NT2/D1 (cell line): Measurements from ENCODE around the gene ARPC2.

ENCODE experiments used
- DNase-seq: peaks from one replicate; pipeline ENCODE4 v3.0.0-alpha.2; 2011; ENCODE audit warnings: low read depth, low spot score
- H3K27me3 ChIP-seq: 2 replicates; pipeline ENCODE4 v1.6.0; 2011; ENCODE audit warnings: mild to moderate bottlenecking; ENCODE audit not compliant: insufficient read length, insufficient read depth
- H3K36me3 ChIP-seq: 2 replicates; pipeline ENCODE4 v1.6.1; 2011; ENCODE audit warnings: mild to moderate bottlenecking, low read length, mixed read lengths; ENCODE audit not compliant: insufficient read depth, insufficient read length
- H3K4me1 ChIP-seq: 2 replicates; pipeline ENCODE4 v1.5.1; 2011; ENCODE audit not compliant: insufficient read depth, insufficient read length
- H3K4me3 ChIP-seq: 2 replicates; pipeline ENCODE4 v1.5.1; 2011; ENCODE audit warnings: low read depth; ENCODE audit not compliant: insufficient read length
- H3K9ac ChIP-seq: 2 replicates; pipeline ENCODE4 v1.6.0; 2011; ENCODE audit warnings: low read depth; ENCODE audit not compliant: insufficient read length
- H3K9me3 ChIP-seq: 2 replicates; pipeline ENCODE4 v1.5.1; 2011; ENCODE audit warnings: mild to moderate bottlenecking, low read length; ENCODE audit not compliant: insufficient read depth
- SUZ12 ChIP-seq: IDR thresholded peaks from 2 replicates; pipeline ENCODE4 v1.6.1; 2011; ENCODE audit not compliant: insufficient read length, insufficient read depth; ENCODE audit errors: extremely low read depth
- YY1 ChIP-seq: IDR thresholded peaks from 2 replicates; pipeline ENCODE4 v1.6.1; 2011; ENCODE audit not compliant: insufficient read length, insufficient read depth
- ZNF274 ChIP-seq: IDR thresholded peaks from 2 replicates; pipeline ENCODE4 v1.6.1; 2011; ENCODE audit warnings: mild to moderate bottlenecking, low read depth, low read length

ARPC2 gene

DNA sequence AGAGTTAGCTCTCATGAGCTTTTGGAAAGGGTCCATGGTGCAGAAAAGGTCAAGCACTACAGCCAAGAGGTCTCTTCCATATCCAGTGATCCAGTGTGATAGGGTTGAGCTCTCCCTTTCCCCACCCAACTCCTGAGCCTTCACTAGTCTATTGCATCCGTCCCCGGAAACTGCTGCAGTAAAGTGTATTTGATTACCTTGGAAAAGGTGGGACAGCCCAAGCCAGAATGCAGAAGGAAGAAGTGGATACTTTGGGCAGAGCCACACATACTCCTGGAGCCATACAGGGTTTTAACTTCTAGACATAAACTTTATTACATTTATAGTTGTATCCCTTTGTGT is 56.9 kb downstream of the ARPC2 start:
- TF ChIP-seq ZNF274 (no peak), SUZ12 (no peak), YY1 (no peak)
- Histone ChIP-seq H3K4me1 (peaks cover 2% of the 10 kb centered on the region), H3K36me3 (peaks cover 69% of the 10 kb centered on the region), H3K9me3 (no peaks in the 10 kb centered on the region), H3K9ac (no peak overlapping the region), H3K4me3 (no peak overlapping the region), H3K27me3 (no peaks in the 10 kb centered on the region)
- DNase-seq = no peak

DNA sequence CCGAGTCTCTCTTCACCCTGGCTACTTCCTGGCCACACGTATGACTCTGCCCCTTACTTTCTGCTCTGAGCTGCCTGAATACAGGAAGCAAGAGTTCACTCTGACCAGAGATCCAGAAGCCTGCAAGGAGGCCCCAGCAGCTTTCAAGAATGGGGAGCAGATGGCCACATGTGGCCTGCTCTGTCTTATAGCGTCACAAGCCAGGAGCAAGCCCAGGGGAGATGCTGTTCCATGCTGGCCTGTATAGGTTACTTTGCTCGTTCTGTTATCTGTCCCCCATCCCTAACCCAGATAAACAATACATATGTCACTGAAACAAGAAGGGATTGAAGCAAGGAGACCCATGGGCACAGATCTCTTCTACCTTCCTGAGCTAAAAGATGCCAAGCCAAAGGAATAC is 57.6 kb downstream of the ARPC2 start:
- Histone ChIP-seq H3K9me3 (no peaks in the 10 kb centered on the region), H3K9ac (no peak overlapping the region), H3K4me1 (no peaks in the 10 kb centered on the region), H3K4me3 (no peak overlapping the region), H3K36me3 (peaks cover 73% of the 10 kb centered on the region), H3K27me3 (no peaks in the 10 kb centered on the region)
- no peak for DNase-seq
- TF ChIP-seq SUZ12 (no peak), ZNF274 (no peak), YY1 (no peak)

DNA sequence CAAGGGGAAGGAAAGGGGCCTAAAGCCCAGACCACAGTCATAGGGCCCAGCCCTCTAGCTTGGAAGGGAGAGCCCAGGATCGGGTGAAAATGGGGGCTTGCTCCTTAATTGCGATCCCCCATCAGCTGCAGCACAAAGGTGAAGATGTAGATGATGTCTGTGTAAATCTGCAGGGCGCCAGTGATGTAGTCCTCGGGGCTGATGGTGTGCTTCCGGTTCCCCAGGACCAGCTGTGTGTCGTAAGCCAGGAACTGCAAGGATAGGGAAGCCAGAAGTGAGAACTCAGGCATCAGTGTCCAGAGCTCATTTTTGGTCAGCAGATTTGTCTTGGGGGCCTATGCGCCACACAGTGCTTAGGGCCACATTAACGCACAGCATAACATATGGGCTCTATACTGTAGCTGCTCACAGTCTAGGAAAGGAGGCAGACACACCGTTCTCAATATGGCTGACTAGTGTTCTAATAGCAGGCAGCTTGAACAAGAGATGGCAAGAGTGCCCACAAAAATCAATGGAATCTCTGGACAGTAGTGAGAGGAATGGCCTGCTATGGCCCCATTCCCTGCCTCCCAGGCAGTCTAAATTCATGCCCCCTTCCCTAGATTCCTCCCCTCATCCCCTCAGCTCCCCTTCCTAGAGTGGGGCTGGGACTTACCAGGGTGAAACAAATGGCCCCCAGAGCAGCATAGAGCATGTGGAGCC is 58.5 kb downstream of the ARPC2 start:
- TF ChIP-seq SUZ12 (no peak), ZNF274 (no peak)
- H3K27me3 ChIP-seq = no peaks in the 10 kb centered on the region
- no peak for DNase-seq
- H3K9me3 ChIP-seq = no peaks in the 10 kb centered on the region
- peaks cover 82% of the 10 kb centered on the region for H3K36me3 ChIP-seq
- no peak overlapping the region for H3K9ac ChIP-seq
- H3K4me1 ChIP-seq = peaks cover 4% of the 10 kb centered on the region
- no peak overlapping the region for H3K4me3 ChIP-seq

DNA sequence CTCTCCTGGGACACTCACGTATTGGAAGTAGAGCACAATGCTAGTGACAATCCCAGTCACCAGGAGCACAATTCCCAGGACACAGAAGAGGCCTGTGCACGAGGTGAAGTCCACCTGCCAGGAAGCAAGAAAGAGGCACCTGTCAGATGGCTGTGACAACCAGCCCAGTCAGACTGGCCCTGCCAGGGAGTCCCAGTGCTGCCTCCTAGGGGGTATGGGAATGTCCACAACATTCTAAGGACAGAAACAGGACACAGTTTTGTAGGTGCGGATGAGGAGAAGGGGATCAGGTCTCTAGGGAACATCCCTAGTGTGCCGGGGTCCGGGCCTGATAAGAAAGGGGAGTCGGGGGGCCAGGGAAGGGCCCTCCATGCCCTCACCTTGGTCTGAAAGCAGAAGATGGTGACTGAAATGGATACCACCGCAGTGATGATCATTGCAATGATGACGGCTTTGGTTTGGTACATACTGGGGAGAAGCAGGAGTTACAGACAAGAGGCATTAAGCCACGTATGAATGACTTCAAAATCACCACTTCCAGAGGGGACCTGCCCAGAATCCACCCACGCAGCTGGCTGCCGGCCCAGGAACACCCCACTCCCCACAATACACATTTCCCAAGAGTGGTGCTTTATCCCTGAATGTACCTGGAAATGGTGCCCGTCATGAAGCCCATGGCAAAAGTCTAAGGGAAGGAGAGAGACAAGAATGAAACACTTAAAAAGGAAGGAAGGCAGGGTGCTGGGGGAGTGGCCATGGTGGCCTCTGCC is 60.2 kb downstream of the ARPC2 start:
- no peaks in the 10 kb centered on the region for H3K27me3 ChIP-seq
- H3K4me1 ChIP-seq = peaks cover 8% of the 10 kb centered on the region
- TF ChIP-seq SUZ12 (no peak), ZNF274 (no peak), YY1 (no peak)
- peaks cover 86% of the 10 kb centered on the region for H3K36me3 ChIP-seq
- no peak for DNase-seq
- no peaks in the 10 kb centered on the region for H3K9me3 ChIP-seq
- no peak overlapping the region for H3K9ac ChIP-seq
- no peak overlapping the region for H3K4me3 ChIP-seq

DNA sequence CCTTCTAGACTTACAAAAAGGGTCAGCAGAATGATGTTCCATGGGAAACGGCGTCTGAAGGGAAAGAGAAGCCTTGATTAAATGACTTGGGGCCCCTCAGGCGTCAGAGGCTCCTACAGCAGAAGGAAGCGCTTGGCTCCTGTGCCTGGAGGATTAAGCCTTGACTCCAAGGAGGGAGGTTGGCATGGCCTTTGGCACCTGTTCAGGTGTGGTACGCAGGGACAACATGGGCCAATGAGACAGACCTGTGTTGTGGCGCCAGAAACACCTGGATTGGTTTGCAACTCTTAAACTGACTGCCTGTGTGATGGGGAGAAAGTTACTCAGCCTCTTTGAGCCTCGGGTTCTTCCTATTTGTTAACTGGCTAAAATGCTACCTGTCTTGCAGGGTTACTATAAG is 60.9 kb downstream of the ARPC2 start:
- no peak for DNase-seq
- H3K36me3 ChIP-seq = peaks cover 84% of the 10 kb centered on the region
- H3K27me3 ChIP-seq = no peaks in the 10 kb centered on the region
- H3K9ac ChIP-seq = no peak overlapping the region
- H3K4me1 ChIP-seq = peaks cover 9% of the 10 kb centered on the region
- no peak overlapping the region for H3K4me3 ChIP-seq
- TF ChIP-seq SUZ12 (no peak), ZNF274 (no peak), YY1 (no peak)
- no peaks in the 10 kb centered on the region for H3K9me3 ChIP-seq

DNA sequence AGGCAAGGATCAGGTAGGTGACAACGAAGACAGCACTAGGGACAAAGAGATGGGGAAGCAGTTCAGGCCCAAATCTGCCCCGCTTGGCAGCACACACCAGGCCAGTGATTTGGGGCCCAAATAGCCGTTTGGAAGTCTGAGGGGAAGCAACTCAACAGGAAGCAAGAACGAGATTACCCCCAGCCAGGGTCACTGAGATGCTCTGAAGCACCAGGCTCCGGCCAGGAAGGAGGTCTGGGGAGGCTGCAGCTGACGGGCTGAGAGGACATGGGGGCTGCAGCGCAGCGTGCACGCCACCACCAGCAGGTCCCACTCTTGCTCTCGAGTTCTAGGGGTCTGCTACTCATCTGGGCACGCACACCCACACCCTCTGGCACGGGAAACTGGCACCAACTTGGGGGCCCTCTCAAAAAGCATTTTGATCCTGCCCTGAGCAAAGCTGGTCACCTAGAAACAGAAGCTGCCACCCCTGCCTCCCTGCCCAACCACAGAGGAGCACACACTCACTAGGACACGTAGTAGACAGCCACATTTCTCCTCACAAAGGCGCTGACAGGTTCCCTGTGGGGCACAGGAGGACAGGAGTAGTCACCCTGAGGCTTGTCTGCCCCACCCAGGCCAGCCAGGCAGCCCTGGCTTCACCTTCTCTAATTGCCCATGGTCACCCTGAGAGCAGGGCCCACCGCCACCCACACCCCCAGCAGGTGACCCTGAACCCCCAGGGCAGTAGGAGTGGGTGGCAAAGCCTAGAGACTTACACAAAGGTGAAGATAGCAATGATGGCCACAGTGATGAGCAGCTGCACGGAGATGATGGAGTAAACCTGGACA is 61.8 kb downstream of the ARPC2 start:
- peaks cover 81% of the 10 kb centered on the region for H3K36me3 ChIP-seq
- H3K9ac ChIP-seq = no peak overlapping the region
- H3K4me3 ChIP-seq = no peak overlapping the region
- H3K9me3 ChIP-seq = no peaks in the 10 kb centered on the region
- H3K4me1 ChIP-seq = peaks cover 9% of the 10 kb centered on the region
- DNase-seq = no peak
- H3K27me3 ChIP-seq = no peaks in the 10 kb centered on the region
- TF ChIP-seq YY1 (no peak), ZNF274 (no peak), SUZ12 (no peak)

DNA sequence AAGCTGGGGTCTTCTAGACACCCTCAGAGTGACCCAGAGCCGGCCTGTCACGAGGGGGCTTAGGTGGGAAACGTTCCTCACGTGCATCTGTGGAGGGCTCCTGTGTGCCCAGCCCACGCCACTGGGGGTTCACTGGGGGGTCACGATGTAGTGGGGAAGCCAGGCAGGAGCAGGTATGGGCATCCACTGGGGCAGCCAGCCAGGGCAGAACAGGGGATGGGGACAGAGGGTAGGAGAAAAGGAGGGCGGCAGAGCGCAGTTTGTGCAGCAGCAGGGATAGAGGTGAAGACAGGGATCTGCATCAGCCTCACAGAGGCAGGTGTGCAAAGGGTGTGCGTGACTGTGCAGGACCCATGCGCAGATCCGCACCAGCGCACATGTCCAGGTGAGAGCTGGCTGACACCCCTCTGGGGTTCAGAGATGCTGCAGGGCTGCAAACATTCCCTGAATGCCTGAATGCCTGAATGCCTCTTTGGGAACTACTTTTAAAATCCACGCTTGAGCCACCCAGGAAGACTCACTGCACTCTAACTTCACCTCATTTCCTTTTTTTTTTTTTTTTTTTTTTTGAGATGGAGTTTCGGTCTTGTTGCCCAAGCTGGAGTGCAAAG is 63.4 kb downstream of the ARPC2 start:
- H3K4me1 ChIP-seq = peaks cover 9% of the 10 kb centered on the region
- H3K4me3 ChIP-seq = no peak overlapping the region
- DNase-seq = no peak
- no peaks in the 10 kb centered on the region for H3K9me3 ChIP-seq
- H3K36me3 ChIP-seq = peaks cover 69% of the 10 kb centered on the region
- H3K27me3 ChIP-seq = no peaks in the 10 kb centered on the region
- H3K9ac ChIP-seq = peak overlapping the region; percentile 3
- TF ChIP-seq SUZ12 = no peak
- TF ChIP-seq ZNF274 = no peak
- no peak for TF ChIP-seq YY1
